ENCODE measurements around the gene SLC6A19.

SLC6A19 gene

DNA sequence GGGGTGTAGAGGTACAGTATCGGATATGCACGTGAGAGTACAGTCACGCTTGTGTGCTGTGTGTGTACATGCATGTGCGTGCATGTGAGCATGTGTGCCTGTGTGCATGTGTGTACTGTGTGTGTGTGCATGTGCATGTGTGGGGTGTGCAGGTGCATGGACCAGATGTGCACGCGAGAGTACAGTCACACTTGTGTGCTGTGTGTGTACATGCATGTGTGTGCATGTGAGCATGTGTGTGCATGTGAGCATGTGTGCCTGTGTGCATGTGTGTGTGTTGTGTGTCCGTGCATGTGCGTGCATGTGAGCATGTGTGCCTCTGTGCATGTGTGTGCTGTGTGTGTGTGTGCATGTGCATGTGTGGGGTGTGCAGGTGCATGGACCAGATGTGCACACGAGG, 10.3 kb downstream of the SLC6A19 start:
- no peak for DNase-seq

DNA sequence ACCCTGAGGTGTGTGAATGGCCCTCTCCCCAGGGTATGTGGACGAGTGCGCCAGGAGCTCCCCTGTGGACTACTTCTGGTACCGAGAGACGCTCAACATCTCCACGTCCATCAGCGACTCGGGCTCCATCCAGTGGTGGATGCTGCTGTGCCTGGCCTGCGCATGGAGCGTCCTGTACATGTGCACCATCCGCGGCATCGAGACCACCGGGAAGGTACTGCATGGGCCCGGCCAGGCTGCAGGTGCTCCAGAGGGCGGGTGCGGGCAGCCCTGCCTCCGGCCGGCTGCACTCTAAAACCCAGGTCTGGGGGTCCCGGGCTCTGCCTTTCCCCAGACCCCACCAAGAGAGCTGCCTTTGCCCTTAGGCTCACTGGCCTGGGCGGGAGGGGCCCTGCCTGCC, 10.9 kb downstream of the SLC6A19 start:
- no peak for DNase-seq

DNA sequence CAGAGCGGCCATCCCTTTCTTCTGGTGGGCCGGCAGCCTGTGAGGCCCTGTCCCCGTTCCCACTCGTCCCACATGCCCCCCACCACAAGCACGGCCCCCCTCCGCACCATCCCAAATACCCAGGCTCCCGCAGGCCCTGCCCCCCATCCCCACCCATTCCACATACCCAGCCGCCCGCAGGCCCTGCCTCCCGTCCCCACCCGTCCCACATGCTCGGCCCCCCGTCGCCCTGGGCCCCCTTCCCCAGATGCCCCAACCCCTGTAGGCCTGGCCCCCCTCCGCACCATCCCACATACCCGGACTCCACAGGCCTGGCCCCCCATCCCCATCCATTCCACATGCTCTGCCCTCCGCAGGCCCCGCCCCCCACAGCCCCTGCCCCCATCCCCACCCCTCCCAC, 11.5 kb downstream of the SLC6A19 start:
- no peak for DNase-seq

DNA sequence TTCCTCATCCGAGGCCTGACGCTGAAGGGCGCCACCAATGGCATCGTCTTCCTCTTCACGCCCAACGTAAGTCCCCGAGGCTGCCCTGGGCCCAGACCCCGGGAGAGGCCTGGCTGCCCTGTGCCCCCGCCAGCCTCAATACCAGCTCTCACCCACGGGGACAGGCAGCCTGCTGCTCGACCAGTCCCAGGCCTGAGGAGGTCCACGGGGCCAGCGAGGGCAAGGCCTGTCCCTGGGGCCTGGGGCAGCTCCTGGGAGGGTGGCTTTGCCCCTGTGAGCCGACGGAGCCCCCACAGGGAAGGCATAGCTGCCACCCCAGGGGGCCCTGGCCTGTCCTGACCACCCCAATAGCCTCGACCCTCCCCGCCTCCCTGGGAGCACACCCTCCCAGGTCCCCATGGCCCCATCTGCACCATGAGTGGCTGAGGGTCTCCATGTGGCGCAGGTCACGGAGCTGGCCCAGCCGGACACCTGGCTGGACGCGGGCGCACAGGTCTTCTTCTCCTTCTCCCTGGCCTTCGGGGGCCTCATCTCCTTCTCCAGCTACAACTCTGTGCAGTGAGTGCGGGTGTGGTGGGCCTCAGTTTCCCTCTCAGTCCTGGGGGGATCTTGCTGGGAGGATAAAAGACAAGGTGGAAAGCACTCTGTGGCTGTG, 12.2 kb downstream of the SLC6A19 start:
- DNase-seq = no peak

DNA sequence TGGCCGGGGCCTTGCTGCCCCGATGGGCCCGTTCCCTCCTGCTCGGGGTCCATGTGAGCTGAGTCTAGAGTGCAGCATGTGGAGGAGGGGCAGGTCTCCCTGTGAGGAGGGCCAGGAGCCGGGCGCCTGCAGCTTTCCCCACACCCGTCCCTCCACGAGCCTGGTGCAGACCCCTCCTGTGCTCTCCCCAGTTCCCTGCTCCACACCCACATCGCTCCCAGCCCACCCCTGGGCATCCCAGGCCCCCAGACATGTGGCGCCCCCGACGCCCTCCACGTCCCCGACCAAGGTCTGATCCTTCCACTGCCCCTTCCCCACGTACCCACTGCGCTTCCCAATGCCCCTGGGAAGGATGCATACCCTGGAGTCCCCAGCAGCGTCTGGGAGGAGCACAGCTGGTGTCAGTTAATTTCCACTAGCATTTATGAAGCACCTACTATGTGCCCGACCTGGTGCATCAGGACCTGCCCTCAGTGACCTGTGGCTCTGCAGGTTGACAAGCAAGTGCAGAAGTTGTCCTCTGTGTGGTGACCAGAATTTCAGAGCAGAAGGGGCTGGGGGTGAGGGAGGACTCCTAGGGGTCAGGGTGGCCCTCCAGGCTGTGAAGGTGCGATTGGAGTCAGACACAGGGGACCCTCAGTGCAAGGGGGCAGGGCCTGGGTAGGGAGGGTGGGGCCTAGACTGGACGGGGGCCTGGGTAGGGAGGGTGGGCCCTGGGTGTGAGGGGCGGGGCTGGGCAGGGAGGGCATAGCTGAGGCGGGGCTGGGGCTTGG, 13.0 kb downstream of the SLC6A19 start:
- DNase-seq = no peak

DNA sequence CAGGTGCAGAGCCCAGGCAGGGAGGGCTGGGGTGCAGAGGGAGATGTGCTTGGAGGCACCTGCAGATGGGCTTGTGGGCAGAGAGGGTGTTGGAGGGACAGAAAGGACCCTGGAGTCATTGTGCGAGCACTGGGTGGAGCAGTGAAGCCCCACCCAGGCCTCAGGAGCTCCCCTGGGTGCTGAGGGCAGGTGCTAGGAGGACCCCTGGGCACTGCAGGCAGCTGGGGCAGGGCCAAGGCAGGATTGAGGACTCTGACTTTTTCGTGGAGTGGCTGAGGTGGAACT, 13.5 kb downstream of the SLC6A19 start:
- DNase-seq = no peak

DNA sequence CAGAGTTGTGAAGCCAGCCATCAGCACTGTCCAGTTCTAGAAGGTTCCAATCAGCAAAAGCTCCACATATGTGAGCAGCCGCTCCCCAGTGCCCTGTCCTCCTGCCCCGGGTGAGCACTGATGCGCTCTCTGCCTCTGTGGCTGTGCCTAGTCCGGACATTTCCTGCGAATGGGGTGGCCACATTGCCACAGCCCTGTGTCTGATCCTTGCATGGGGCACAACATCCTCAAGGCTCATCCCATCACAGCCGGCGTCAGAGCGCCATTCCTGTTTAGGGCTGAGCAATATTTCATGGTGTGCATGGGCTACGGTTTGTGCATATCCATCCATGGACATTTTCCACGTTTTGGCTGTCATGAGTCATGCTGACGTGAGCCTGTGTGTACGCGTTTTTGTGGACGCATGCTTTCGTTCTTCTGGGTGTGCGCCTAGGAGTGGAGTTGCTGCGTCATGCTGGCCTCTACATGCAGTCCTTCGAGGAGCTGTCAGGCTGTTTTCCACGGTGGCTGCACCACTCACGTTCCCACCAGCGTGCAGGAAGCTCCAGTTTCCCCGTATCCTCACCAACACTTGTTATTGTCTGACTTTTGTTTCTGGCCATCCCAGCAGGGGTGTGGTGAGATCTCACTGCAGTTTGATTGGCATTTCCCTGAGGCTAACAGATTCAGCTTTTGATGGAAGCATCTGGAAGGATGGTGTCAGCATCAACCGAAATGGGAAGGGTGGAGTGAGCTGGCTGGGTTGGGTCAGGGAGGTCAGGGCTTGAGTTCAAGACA, 14.1 kb downstream of the SLC6A19 start:
- no peak for DNase-seq

DNA sequence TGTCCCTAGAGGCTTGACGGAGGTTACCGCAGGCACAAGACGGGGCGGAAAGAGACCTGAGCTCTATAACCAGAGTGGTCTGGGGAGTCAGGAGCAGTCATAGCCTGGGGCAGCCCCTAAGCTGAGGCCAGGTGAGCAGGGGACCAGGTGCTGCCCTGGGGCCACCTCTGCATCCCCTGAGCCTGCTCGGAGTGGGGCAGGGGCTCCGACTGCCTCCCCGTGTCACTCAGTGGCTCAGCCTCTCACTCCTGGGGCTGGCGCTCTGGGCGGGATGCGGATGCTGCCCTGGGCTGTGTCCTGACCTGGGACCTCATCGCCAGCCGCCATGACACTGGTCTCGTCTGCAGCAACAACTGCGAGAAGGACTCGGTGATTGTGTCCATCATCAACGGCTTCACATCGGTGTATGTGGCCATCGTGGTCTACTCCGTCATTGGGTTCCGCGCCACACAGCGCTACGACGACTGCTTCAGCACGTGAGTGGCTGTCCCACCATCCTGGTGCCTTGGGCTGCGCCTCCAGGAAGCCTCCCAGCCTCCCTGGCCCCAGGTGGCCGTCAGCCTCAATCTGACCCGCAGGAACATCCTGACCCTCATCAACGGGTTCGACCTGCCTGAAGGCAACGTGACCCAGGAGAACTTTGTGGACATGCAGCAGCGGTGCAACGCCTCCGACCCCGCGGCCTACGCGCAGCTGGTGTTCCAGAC, 15.0 kb downstream of the SLC6A19 start:
- DNase-seq = no peak

DNA sequence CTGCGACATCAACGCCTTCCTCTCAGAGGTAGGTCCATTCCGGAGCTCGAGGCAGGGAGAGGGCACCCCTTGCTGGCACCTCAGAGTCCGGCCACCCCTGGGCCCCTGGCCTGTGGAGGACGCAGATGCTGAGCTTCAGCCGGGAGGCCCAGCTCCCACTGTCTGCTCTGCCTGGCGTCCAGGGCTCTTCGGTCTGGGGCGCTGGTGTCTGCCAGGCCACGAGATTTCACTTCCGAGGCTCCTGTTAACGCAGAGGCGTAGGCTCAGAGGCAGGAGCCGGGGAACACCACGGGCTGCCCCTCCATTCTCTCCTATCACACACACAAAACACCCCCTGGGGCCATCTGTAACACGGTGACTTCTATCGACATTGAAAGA, 15.5 kb downstream of the SLC6A19 start:
- no peak for DNase-seq

DNA sequence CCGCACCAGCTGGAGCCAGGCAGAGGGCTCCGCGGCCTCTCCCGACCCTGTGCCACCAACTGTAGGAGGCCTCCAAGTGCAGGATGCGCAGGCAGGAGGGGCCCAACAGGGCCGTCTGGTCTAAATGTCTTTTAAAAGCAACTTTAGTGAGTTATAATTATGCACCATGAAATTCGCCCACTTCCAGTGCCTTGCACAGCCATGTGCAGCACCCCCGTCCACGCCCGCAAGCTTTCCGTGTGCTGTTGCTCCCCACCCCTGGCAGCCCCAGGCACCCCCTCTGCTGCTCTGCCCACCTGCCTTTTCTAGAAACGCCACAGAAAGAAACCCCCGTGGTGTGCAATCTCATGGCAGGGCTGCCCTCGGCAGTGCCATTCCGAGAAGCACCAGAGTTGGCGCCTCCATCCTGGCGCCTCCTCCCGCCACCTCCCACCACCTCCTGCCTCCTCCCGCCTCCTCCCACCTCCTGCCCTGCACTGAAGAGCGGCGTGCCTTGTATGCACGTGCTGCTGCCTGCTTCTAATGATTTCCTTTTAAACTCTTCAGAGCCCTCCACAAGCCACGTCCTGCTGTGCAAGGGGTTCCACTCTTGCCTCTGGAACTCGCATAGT, 16.3 kb downstream of the SLC6A19 start:
- DNase-seq = no peak

DNA sequence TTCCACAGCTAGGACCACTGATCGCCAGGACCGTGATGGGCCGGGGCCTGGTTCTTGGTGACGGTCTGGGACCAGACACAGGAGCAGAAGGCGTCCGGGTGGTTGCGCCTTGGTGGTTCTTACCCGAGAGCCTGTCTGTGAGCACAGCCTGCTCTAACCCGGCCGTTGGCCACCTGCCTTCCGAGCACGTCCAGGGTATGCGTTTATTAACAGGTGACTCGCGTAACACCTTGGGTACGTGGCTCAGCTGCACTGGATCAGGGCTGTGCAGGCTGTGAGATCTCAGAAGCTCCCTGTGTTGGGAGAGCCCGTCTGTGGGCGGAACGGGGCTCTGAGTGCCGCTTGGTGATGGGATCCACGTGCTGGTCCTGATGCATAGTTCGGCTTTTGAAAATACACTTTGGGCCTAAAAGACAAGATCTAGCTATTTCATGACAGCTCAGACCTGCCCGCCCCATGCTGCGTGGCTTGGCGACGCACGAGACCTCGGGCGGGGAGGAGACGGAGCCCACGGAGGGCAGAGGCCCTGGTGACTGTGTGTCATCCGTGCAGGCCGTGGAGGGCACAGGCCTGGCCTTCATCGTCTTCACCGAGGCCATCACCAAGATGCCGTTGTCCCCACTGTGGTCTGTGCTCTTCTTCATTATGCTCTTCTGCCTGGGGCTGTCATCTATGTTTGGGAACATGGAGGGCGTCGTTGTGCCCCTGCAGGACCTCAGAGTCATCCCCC, 17.1 kb downstream of the SLC6A19 start:
- DNase-seq = no peak

DNA sequence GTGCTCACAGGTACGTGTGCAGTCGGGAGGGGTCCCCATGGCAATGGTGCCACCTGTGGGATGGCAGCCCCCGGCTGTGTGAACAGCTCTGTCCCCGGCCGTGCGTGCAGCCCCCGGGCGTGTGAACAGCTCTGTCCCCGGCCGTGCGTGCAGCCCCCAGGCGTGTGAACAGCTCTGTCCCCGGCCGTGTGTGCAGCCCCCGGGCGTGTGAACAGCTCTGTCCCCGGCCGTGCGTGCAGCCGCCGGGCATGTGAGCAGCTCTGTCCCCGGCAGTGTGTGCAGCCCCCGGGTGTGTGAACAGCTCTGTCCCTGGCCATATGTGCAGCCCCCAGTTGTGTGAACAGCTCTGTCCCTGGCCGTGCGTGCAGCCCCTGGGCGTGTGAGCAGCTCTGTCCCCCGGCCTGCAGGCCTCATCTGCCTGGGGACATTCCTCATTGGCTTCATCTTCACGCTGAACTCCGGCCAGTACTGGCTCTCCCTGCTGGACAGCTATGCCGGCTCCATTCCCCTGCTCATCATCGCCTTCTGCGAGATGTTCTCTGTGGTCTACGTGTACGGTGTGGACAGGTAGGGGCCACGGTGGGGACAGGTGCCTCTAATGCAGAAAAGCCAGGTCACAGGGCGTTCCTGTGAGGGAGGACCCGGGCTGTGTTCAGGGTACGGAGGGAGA, 17.8 kb downstream of the SLC6A19 start:
- DNase-seq = no peak

DNA sequence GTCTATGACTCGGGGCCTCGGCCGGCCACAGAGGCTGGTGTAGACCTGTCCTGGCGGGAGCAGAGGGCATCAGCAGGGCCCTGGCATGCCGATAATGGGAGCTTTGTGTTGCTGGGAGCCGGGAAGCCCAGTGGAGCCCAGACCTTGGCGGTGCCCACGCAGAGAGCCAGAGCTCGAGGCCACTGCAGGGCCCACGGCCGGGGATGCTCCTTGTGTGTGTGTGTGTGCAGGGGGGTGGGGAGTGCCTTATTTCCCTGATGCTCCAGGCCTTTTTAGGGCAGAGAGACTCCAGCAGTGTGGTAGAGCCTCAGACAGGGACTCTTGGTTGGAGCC, 18.3 kb downstream of the SLC6A19 start:
- no peak for DNase-seq

DNA sequence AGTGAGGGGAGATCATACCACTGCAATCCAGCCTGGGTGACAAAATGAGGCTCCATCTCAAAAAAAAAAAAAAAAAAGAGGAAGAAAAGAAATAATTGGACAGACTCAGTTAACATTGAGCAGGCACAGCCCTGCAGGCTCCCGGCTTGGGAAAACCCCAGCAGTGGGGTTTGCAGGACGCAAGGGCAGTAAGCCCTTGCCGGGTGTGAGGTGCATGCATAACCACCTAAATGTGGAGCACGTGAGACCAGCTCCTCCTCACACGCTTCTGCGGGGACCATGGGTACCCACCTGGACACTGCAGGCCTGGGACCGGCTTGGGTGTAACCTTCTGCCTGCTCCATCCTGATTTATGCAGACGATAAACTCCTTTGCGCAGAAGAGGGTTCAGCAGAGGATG, 19.0 kb downstream of the SLC6A19 start:
- DNase-seq = no peak

DNA sequence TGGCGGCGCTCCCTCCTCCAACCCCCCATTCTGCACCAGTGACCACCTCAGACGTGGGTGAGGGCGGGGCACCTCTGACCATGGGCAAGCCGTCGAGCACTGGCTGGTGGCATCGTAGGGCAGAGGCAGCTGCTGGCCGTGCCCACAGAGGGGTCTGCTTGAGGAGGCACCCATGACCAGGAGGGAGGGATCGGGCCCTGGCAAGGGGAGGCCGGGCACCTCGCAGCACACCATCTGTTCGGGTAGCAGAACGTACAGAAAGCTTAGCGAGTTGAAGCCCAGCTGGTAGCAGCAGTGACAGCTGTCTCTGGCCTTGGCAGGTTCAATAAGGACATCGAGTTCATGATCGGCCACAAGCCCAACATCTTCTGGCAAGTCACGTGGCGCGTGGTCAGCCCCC, 19.4 kb downstream of the SLC6A19 start:
- DNase-seq = no peak

DNA sequence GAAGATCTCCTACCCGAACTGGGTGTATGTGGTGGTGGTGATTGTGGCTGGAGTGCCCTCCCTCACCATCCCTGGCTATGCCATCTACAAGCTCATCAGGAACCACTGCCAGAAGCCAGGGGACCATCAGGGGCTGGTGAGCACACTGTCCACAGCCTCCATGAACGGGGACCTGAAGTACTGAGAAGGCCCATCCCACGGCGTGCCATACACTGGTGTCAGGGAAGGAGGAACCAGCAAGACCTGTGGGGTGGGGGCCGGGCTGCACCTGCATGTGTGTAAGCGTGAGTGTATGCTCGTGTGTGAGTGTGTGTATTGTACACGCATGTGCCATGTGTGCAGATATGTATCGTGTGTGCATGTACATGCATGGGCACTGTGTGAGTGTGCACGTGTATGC, 20.3 kb downstream of the SLC6A19 start:
- DNase-seq = no peak

DNA sequence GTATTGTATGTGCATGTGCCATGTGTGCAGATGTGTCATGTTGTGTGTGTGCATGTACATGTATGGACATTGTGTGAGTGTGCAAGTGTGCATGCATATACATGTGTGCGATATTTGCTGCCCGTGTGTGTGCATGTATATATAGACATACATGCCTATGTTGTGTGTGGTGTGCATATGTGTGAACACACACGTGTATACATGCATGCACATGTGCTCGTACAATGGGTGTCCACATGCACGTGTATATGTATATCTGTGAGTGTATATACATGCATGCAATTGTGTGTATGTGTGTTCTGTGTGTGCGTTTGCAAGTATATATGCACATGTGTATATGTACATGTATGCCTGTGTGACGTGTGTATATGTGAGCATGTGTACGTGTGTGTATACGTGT, 20.8 kb downstream of the SLC6A19 start:
- no peak for DNase-seq

DNA sequence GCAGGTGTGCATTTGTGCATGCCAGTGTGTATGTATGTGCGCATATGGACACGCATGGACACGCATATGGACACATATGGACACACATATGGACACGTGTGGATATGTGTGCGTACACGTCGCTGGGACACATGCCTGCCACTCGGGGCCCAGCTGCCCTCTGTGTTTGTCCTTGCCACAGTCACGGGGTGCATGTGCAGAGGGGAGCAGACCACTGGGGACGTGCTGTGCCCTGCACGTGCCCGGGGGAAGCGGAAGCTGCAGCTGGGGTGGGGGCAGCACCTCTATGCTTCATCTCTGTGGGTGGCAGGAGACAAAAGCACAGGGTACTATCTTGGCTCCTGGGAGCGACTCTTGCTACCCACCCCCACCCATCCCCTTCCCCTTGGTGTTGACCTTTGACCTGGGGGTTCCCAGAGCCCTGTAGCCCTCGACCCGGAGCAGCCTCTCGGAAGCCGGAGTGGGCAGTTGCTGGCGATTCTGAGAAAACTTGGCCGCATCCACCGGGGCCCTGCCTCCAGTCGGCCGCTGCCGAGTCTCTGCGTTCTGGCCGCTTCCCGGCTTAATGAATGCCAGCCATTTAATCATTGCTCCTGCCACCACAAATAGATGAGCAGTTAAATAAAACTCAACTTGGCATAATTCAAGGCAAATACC, 21.4 kb downstream of the SLC6A19 start:
- no peak for DNase-seq

DNA sequence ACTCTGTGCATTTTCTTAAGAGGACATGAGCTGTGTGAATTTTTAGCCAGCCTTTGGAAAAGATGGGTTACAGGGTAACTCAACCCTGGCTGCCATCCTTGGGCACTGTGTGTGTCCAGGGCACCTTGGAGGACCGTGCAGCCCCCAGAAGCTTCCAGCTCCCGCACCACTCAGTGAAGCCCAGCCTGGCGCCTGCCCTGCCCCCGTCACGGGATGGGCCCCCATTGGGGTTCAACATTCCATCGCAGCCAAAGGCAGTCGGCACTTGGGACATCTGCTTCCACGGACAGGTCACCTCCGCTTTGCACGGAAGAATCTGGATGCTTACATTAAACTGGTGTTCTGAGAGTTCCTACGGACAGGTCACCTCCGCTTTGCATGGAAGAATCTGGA, 21.9 kb downstream of the SLC6A19 start:
- DNase-seq = no peak

DNA sequence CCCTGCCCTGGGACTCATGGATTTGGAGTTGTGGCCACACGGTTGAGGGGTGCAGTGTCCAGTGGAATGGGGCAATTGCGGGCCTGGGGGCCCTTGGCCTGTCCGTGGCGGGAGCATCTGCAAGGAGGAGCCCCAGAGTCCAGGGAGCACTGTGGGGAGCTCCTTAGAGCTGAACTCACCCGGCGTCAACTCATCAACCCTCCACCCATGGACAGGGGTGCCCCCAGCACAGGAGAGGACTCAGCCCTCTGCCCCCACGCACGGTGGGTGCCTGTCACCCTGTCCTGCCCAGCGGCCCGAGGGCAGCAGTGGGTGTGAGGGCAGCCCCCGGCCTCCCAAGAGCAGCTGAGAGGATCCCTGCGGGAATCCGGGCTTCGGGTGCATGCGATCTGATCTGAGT, 23.2 kb downstream of the SLC6A19 start:
- DNase-seq = no peak

DNA sequence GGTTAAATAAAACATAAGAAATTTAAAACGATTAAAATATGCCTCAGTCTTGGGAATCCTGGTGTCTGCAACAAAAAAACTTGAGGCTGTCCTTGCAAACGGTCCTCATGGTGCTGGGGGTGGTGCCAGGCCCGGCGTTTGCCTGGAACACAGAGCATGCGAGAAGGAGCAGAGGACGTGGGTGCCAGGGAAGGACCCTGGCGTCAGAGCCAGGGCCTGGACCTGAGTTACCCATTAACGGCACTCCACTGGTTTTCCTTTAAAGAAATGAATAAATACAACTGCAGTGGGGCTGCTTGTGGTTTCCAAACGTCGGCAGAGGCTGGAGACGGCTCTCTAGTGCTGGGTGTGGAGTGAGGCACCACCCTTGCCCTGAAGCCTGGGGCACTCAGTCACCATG, 23.7 kb downstream of the SLC6A19 start, which contains the start of gene SLC6A18:
SLC6A18 (plus strand) TSS at position 301 of the 400 bp plus-strand sequence; CDS start at position 398, 97 bp downstream.
- no peak for DNase-seq
